ENCODE results near the gene CLEC1A.
A peak's percentile ranks its signal among the peaks of the same experiment; 100 is the strongest.

The CLEC1A gene

GRCh38 chr12:10098791-10099190 is at the start of gene CLEC1A:
Gene CLEC1A, minus strand, starts transcription at chr12:10098985. Its CDS starts 63 bp downstream, at chr12:10098922.
- no peak for DNase-seq (ENCODE audit: low spot score)

GRCh38 chr12:10147714-10148403 is 49.1 kb upstream of the CLEC1A start:
- DNase-seq (ENCODE audit: low spot score): no peak

GRCh38 chr12:10142976-10143589 is 44.3 kb upstream of the CLEC1A start:
- DNase-seq (ENCODE audit: low spot score): no peak

- DNase-seq (ENCODE audit: low spot score): peak; percentile 30
Measured at GRCh38 chr12:10140001-10140400, 41.2 kb upstream of the CLEC1A start.

GRCh38 chr12:10136637-10137205 is 37.9 kb upstream of the CLEC1A start:
- no peak for DNase-seq (ENCODE audit: low spot score)

GRCh38 chr12:10135126-10135525 is 36.3 kb upstream of the CLEC1A start:
- no peak for DNase-seq (ENCODE audit: low spot score)

- no peak for DNase-seq (ENCODE audit: low spot score)
Measured at GRCh38 chr12:10132850-10133370, 34.1 kb upstream of the CLEC1A start.

- no peak for DNase-seq (ENCODE audit: low spot score)
Measured at GRCh38 chr12:10131111-10131690, 32.4 kb upstream of the CLEC1A start.

GRCh38 chr12:10130042-10130441 is 31.3 kb upstream of the CLEC1A start, which contains the start of gene CLEC7A:
Gene CLEC7A, minus strand, starts transcription at chr12:10130199. Its CDS starts 117 bp downstream, at chr12:10130082.
- DNase-seq (ENCODE audit: low spot score): no peak

- no peak for DNase-seq (ENCODE audit: low spot score)
Measured at GRCh38 chr12:10128687-10129086, 29.9 kb upstream of the CLEC1A start.

GRCh38 chr12:10126413-10126812 is 27.6 kb upstream of the CLEC1A start:
- DNase-seq (ENCODE audit: low spot score): no peak

- no peak for DNase-seq (ENCODE audit: low spot score)
Measured at GRCh38 chr12:10122689-10123088, 23.9 kb upstream of the CLEC1A start.

- DNase-seq (ENCODE audit: low spot score): no peak
Measured at GRCh38 chr12:10121278-10121677, 22.5 kb upstream of the CLEC1A start.

GRCh38 chr12:10119066-10119465 is 20.3 kb upstream of the CLEC1A start:
- no peak for DNase-seq (ENCODE audit: low spot score)

- DNase-seq (ENCODE audit: low spot score): no peak
Measured at GRCh38 chr12:10115890-10116289, 17.1 kb upstream of the CLEC1A start.

GRCh38 chr12:10115311-10115710 is 16.5 kb upstream of the CLEC1A start:
- DNase-seq (ENCODE audit: low spot score): no peak

GRCh38 chr12:10113920-10114319 is 15.1 kb upstream of the CLEC1A start:
- no peak for DNase-seq (ENCODE audit: low spot score)

- DNase-seq (ENCODE audit: low spot score): no peak
Measured at GRCh38 chr12:10113075-10113474, 14.3 kb upstream of the CLEC1A start.

- no peak for DNase-seq (ENCODE audit: low spot score)
Measured at GRCh38 chr12:10111451-10111850, 12.7 kb upstream of the CLEC1A start.

GRCh38 chr12:10110256-10110844 is 11.6 kb upstream of the CLEC1A start:
- DNase-seq (ENCODE audit: low spot score): no peak

GRCh38 chr12:10102322-10102721 is 3.5 kb upstream of the CLEC1A start:
- DNase-seq (ENCODE audit: low spot score): no peak

GRCh38 chr12:10101648-10102220 is 2.9 kb upstream of the CLEC1A start:
- no peak for DNase-seq (ENCODE audit: low spot score)
